ENCODE results near the gene DOP1A. TPM values are rescaled to one million over a fixed set of nuclear protein-coding genes. Genes with fewer than 3 reads are reported as not detected.

Gene DOP1A
- total and polyA plus RNA-seq, 2 donors (not counting 1 experiment from before 2014, with no cell fraction given), result 9.4 to 28.3 TPM

DNA sequence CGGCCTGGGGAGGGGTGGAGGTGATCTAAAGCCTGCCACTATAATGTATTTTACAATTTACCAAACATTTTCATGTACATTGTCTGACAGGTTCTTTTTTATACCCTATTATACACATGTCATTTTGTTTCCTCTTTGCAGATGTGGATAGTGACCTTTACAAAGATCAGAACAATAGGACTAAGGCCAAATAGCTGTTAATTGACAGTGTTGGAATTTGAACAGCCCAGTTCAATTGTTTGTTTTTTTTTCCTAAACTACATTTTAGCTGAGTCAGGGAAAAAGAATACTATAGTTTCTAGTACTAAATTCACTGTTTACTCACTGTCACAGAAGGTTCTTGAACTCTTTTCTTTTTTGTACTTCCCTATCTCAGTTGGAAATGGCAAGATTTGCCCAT, 85.4 kb downstream of the DOP1A start:
- Histone ChIP-seq H3K36me3 (replicated peaks in 1 of 2; ENCODE audit: control extremely low read depth in 1 of 2, control insufficient read depth in 1 of 2, extremely low read depth in 1 of 2, insufficient read depth in 2 of 2, low read length in 1 of 2) (peaks cover 15 to 26% of the 10 kb centered on the region in 2 experiments), H3K4me2 (replicated peaks; ENCODE audit: low read depth, low read length, poor library complexity, severe bottlenecking) (no peak overlapping the region), H3K27ac (ENCODE audit: low read length in 2 of 2) (no peak overlapping the region), H4K20me1 (ENCODE audit: control insufficient read depth, insufficient read depth, low read length, poor library complexity, severe bottlenecking) (no peaks in the 10 kb centered on the region), H2AFZ (ENCODE audit: insufficient read depth, low read depth, low read length, poor library complexity, severe bottlenecking) (no peak overlapping the region), H3K79me2 (ENCODE audit: control insufficient read depth, insufficient read depth, low read length) (no peaks in the 10 kb centered on the region), H3K9me3 (ENCODE audit: control extremely low read depth in 1 of 3, control insufficient read depth in 2 of 3, insufficient read depth in 1 of 3, low read length in 2 of 3) (no peaks in the 10 kb centered on the region), H3K4me3 (ENCODE audit: control extremely low read depth in 1 of 5, extremely low read depth in 1 of 5, insufficient read depth in 1 of 5, low read depth in 2 of 5, low read length in 4 of 5) (no peak overlapping the region), H3K27me3 (replicated peaks in 1 of 4; ENCODE audit: control extremely low read depth in 1 of 4, control insufficient read depth in 3 of 4, insufficient read depth in 4 of 4, low read length in 3 of 4) (no peaks in the 10 kb centered on the region), H3K4me1 (ENCODE audit: control insufficient read depth in 2 of 2, insufficient read depth in 2 of 2, low read length in 2 of 2) (no peaks in the 10 kb centered on the region), H3K9ac (ENCODE audit: low read length) (no peak overlapping the region)
- Mint-ChIP-seq H3K27ac (no peak overlapping the region), H3K9me3 (ENCODE audit: insufficient read depth) (no peaks in the 10 kb centered on the region), H3K4me3 (no peak overlapping the region), H3K4me1 (no peaks in the 10 kb centered on the region), H3K27me3 (no peaks in the 10 kb centered on the region)
- no CpG with 5 or more reads among the region's 1 CpG for WGBS (ENCODE audit: insufficient coverage)
- ChIA-PET POLR2A (no interaction called here), CTCF (interaction anchor here (1.1 kb wide), 1 partner anchor 87 kb away, joined by 3 read pairs; the partner anchor contains the start of gene UBE3D)
- no peak for ATAC-seq (ENCODE audit: low read depth)
- DNase-seq, result no peak
- intact Hi-C loops (cut with micrococcal nuclease), result no loop called here
- TF ChIP-seq, protein P1, sequence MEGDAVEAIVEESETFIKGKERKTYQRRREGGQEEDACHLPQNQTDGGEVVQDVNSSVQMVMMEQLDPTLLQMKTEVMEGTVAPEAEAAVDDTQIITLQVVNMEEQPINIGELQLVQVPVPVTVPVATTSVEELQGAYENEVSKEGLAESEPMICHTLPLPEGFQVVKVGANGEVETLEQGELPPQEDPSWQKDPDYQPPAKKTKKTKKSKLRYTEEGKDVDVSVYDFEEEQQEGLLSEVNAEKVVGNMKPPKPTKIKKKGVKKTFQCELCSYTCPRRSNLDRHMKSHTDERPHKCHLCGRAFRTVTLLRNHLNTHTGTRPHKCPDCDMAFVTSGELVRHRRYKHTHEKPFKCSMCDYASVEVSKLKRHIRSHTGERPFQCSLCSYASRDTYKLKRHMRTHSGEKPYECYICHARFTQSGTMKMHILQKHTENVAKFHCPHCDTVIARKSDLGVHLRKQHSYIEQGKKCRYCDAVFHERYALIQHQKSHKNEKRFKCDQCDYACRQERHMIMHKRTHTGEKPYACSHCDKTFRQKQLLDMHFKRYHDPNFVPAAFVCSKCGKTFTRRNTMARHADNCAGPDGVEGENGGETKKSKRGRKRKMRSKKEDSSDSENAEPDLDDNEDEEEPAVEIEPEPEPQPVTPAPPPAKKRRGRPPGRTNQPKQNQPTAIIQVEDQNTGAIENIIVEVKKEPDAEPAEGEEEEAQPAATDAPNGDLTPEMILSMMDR (IDR thresholded peaks at IDR 0.05), result no peak

DNA sequence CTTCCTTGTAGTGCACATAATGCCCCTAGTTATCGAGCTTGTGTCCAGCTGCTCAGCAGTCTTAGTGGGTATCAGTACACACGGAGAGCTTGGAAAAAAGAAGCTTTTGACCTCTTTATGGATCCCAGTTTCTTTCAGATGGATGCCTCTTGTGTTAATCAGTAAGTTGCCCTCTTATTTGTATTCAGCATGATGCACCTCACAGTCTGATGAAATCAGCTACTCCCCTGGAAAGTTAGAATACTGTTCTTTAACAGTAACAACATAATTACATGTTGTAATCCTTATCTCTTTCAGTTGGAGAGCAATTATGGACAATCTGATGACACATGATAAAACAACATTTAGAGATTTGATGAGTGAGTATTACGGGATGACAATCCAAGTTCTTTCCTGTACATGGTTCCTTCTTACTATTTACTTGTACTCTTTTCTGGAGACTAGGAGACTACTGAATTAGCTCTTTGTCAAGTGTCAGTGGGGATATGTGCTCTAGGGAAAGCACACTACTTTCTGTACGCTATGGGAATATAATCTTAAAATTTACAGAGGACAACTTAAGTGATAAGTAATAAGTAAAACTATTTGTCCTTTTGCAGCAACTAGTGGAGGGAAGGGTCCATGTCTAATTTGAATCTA, 86.5 kb downstream of the DOP1A start:
- ATAC-seq (ENCODE audit: low read depth) (no peak), DNase-seq (no peak)
- no peak overlapping the region for H3K9ac ChIP-seq (ENCODE audit: low read length)
- H3K27me3 ChIP-seq (replicated peaks in 1 of 4; ENCODE audit: control extremely low read depth in 1 of 4, control insufficient read depth in 3 of 4, insufficient read depth in 4 of 4, low read length in 3 of 4), result no peaks in the 10 kb centered on the region
- peaks cover 17 to 26% of the 10 kb centered on the region in 2 experiments for H3K36me3 ChIP-seq (replicated peaks in 1 of 2; ENCODE audit: control extremely low read depth in 1 of 2, control insufficient read depth in 1 of 2, extremely low read depth in 1 of 2, insufficient read depth in 2 of 2, low read length in 1 of 2)
- CTCF ChIA-PET, result no interaction called here
- no peaks in the 10 kb centered on the region for H4K20me1 ChIP-seq (ENCODE audit: control insufficient read depth, insufficient read depth, low read length, poor library complexity, severe bottlenecking)
- POLR2A ChIA-PET, result no interaction called here
- no peak overlapping the region for H3K4me3 Mint-ChIP-seq
- no peaks in the 10 kb centered on the region for H3K27me3 Mint-ChIP-seq
- H3K4me2 ChIP-seq (replicated peaks; ENCODE audit: low read depth, low read length, poor library complexity, severe bottlenecking), result no peak overlapping the region
- no peaks in the 10 kb centered on the region for H3K79me2 ChIP-seq (ENCODE audit: control insufficient read depth, insufficient read depth, low read length)
- no peaks in the 10 kb centered on the region for H3K9me3 ChIP-seq (ENCODE audit: control extremely low read depth in 1 of 3, control insufficient read depth in 2 of 3, insufficient read depth in 1 of 3, low read length in 2 of 3)
- no peak overlapping the region for H3K27ac Mint-ChIP-seq
- no peak for TF ChIP-seq EZH2 (IDR thresholded peaks at IDR 0.05; ENCODE audit: borderline replicate concordance, insufficient read depth, low read depth, low read length, poor library complexity, severe bottlenecking)
- 100% methylated on average over 2 of the region's 4 CpGs for WGBS (ENCODE audit: insufficient coverage)
- H3K27ac ChIP-seq (ENCODE audit: low read length in 2 of 2), result no peak overlapping the region
- H3K9me3 Mint-ChIP-seq (ENCODE audit: insufficient read depth), result no peaks in the 10 kb centered on the region
- H3K4me1 ChIP-seq (ENCODE audit: control insufficient read depth in 2 of 2, insufficient read depth in 2 of 2, low read length in 2 of 2), result no peaks in the 10 kb centered on the region
- H3K4me3 ChIP-seq (ENCODE audit: control extremely low read depth in 1 of 5, extremely low read depth in 1 of 5, insufficient read depth in 1 of 5, low read depth in 2 of 5, low read length in 4 of 5), result no peak overlapping the region
- no peaks in the 10 kb centered on the region for H3K4me1 Mint-ChIP-seq
- intact Hi-C loops (cut with micrococcal nuclease), result no loop called here
- no peak overlapping the region for H2AFZ ChIP-seq (ENCODE audit: insufficient read depth, low read depth, low read length, poor library complexity, severe bottlenecking)

Measured in B cell (primary cell).